Middle frontal gyrus (tissue), 1 donor: ENCODE measurements around the gene CASP10.
"Not testable (repeated sequence)": the region's sequence is repeated elsewhere in the genome, so short reads cannot be mapped to it uniquely, and the experiment has no call there.

Experiments
- DNase-seq: peaks from one replicate; pipeline ENCODE4 v3.0.0-alpha.2; 2015; ENCODE audit warnings: low spot score; ENCODE audit errors: extremely low spot score

Gene CASP10

DNA sequence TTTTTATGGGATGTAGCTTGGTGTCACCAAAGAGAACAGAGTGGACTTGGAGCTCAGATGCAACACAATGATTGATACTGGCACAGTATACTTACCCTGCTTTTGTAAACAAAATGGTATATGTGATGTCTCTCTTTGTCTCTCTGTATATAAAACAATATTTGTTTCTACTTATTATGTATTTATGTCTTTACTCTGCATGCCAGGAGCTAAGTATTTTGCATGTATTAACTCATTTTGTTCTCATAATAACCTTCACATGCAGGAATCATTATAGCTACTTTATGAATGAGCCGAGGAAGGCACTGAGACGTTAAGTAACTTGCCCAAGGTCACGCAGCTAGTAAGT is 49.5 kb downstream of the CASP10 start:
- no peak for DNase-seq

DNA sequence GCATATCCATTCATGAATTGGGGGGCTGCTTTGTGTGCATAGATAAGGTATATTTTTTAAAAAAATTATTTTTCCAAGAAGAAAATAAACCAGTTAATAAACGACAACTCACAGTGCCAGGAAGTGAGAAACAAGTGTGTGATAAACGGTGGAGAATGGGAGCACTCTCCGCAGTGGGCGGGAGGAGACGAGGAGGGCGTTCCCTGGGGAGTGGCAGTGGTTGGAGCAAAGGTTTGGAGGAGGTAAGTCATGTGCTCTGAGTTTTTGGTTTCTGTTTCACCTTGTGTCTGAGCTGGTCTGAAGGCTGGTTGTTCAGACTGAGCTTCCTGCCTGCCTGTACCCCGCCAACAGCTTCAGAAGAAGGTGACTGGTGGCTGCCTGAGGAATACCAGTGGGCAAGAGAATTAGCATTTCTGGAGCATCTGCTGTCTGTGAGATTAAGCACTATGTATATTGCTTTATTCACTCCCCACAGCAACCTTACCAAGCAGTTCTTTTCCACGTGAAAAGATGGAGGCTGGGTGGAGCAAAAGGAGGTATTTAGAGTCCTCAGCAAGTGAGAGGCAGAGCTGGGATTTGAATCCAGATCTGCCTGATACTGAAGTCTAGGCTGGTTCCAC is 50.4 kb downstream of the CASP10 start:
- DNase-seq: no peak

DNA sequence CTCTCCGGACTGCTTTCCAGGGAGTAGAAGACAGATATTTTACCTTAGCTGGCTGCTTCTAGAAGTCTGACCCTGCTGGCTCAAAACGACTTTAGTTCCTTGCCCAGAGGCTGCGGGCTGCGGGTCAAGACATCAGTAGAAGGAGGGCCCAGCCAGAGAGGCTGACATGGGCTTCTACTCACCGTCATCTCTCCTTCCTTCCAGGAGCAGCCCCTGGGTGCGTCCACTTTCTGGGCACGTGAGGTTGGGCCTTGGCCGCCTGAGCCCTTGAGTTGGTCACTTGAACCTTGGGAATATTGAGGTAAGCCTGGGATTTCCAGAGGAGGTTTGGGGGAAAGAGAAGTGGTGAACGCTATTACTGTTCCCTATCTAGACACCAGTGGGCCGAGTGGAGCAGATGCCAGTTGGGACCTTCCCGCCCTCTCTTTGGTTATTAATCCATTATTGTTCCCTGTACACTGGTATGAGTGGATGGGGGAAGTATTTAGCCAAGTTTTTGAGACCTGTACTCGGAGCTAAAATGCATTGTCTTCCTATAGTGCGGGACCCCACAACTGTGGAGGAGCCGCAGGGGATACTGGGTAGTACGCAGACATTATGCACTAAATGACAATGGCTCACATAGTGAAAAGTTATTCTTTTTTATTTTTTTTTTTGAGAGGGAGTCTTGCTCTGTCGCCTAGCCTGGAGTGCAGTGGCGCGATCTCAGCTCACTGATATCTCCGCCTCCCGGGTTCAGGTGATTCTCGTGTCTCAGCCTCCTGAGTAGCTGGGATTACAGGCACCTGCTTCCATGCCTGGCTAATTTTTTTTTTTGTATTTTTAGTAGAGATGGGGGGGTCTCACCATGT is 51.1 kb downstream of the CASP10 start:
- no peak for DNase-seq

DNA sequence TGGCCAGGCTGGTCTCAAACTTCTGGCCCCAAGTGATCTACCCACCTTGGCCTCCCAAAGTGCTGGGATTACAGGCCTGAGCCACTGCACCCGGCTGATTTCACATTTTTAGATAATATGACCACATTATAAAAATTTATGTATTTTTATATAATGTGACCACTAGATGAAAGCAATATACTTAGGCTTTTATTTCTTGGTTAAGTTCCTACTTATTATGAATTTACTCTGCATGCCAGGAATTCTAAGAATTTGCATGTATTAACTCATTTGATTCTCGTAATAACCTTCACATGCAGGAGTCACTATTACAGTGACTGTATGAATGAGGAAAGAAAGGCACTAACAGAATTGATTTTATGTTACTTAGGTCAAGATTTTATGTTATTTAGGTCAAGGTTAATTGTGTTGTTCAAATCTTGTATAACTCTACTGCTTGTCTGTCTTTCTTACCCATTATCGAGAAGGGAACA is 51.8 kb downstream of the CASP10 start:
- no peak for DNase-seq

DNA sequence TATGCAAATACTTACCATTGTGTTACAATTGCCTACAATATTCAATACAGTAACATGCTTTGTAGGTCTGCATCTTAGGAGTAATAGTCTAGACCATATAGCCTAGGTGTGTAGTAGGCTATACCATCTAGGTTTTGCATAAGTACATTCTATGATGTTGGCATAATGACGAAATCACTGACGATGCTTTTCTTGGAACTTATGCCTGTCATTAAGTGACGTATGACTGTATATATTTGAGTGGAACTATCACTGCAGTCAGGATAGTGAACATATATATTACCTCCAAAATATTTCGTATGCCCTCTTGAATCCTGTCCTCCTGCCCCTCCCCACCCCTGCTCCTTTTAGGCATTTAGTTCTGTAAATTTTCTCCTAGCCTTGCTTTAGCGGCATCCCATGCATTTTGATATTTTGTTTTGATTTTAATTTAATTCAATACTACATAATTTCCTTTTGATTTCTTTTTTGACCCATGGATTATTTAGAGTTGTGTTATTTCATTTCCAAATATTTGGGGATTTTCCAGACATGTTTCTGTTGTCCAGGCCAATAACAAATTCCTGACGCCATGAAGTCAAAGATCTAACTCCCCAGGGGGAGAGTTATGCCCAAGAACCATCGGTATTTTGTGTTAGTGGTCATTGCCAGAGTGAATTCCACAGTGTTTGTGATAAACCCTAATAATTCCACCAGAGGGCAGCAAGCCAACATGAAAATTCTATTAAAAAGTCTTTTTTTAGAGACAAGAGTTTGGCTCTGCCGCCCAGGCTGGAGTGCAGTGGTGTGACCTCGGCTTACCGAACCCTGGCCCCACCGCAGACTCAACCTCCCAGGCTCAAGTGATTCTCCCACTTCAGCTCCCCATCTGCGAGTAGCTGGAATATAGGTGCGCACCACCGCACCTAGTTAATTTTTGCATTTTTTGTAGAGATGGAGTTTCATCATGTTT is 53.2 kb downstream of the CASP10 start:
- DNase-seq: no peak

DNA sequence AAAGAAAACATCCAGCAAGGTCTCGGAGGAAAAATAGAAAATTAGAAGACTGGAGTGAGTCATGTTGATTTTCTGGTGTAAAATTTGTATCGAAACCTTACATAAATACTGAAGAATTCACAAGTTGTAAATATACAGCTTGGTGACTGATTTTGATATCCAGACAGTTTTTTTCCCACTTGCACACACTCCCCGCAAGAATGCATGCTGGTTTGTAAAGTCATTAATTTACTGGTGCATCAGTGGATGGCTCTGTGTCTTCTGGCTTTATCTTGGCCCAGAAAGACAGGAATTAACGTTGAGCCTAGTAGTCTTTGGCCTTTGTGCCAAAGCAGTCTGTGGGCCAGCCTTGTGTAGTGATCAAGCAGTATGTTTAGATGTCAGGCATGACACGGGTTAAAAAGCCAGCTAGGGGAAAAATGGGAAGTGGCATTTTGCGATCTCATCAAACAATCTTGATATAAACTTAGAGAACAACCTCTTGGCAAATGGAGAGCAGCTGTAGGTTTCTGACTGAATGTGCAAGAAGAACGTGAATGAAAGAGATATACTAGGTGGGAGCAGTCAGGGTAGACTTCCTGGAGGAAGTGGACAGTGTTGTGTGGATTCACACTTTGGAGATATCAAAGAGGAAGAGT is 54.7 kb downstream of the CASP10 start:
- DNase-seq: no peak

DNA sequence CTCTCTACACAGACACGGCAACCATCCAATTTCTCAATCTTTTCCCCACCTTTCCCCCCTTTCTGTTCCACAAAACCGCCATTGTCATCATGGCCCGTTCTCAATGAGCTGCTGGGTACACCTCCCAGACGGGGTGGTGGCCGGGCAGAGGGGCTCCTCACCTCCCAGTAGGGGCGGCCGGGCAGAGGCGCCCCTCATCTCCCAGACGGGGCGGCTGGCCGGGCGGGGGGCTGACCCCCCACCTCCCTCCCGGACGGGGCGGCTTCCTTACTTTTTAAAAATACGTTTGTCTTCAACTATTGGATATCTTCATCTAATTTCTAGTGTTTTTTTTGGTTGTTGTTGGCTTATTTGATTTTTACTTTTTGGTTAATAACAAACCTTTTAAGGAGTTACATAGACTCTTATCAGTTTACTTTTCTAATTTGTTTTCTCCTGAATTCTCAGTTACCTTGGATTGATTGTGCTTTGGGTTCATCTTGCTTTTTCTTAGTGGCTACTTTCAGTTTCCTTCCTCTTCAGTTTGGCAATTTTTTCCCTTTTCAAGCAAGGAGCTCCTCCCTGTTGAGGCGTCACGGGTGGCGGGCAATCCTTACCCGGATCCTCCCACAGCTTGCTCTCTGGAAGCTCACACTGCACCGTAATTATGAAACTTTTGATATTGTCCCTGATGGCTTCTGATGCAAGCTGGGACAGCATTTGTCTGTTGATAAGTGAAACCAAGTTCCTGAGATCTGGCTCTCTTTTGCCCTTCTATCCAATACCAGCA is 56.4 kb downstream of the CASP10 start:
- DNase-seq: not testable (repeated sequence)

DNA sequence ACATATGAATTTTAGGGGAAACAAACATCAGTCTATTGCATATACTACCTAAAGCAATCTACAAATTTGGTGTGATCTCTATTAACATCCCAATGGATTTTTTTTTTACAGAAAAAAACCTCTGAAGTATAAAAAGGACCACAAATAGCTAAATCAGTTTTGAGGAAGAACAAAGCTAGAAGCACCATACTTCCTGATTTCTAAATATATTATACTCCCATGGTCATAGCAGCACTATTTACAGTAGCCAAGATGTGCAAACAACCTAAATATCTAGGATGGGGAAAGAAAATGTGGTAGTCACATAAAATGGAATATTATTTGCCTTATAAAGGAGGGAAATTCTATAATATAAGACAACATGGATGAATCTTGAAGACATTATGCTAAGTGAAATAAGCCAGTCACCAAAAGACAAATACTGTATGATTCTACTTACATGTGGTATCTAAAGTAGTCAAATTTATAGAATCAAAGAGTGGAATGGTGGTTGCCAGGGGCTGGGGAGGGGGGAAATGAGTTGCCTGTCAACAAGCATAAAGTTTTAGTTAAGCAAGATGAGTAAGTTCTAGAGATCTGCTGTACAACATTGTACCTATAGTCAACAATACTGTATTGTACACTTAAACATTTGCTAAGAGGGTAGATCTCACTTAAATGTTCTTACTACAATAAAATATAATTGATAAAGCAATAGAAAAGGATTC is 59.8 kb downstream of the CASP10 start:
- no peak for DNase-seq

DNA sequence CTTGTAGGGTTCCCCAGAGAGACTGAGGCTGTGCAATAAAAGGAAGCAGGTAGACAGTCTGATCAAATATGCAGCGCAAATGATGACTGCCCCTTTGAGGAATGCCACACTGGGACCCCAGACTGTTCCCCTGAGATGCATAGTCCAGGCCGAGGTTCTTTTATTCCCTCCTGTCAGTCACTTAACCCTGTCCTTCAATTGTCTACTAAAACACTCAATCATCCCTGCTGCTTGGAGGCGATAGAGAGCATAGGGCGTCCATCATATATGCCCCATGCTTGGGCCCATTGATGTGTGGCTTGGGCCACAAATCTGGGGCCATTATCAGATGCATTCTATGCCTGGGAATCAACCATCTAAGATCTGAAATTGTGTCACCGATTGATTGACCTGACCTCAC is 61.9 kb downstream of the CASP10 start:
- no peak for DNase-seq

DNA sequence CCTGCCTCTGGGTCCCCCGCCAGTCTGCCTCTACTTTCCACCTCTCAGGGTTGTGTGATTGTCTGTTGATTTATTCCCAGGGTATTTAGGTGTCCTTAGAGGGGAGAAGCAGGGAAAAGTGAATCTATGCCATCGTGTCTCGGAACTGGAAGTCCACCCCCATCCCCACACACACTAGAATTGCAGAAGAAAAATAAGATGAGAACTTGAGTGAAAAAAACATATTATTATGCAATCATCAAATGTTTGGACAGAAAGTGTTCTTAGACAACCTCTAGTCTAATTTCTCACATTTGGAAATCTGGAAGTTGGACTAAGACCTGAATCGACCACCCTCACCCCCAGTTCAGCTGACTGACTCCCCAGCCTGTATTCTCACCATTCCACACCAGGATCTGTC is 63.3 kb downstream of the CASP10 start:
- DNase-seq: no peak

DNA sequence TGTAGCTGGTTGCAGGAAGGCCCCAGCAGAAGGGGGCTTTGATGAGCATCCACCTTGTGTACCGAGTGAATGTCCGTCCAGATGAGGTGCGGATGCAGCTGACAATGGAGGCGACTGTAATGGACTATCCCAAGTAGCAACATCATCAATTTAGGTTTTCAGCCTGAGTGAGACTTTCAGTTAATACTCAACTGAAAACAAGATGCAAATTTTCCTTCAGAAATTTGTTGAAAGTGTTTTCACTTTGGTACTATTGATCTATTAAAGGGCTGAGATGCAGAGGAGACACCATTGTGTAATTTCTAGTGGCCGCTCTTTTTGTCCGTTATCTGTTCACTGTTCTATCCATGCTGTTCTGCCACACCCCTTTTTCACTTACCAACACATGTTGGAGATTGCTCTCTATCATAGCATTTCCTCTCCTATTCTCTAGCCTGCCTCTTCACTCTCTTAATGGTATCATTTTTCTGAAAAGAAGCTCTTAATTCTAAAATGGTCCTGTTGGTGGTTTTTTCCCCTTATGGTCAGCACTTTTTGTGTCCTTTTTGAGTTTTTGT is 65.4 kb downstream of the CASP10 start:
- no peak for DNase-seq

DNA sequence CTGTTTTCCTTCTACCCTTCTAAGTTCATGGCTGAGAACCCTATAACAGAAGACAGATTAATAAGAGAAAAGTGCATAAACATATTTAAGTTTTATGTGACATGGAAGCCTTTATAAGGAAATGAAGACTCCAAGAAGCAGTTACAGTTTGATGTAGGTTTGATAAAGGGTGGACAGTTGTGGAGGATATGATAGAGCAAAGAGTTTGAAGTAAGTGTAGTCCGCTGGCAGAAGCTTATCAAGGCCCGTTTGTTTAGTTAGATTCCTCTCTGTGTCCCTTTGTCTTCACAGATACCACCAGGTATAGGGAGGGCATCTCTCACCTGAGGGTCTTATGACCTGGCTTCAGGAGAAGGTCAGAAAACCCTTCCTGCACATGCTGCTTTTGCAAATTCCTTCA is 66.9 kb downstream of the CASP10 start:
- DNase-seq: no peak

DNA sequence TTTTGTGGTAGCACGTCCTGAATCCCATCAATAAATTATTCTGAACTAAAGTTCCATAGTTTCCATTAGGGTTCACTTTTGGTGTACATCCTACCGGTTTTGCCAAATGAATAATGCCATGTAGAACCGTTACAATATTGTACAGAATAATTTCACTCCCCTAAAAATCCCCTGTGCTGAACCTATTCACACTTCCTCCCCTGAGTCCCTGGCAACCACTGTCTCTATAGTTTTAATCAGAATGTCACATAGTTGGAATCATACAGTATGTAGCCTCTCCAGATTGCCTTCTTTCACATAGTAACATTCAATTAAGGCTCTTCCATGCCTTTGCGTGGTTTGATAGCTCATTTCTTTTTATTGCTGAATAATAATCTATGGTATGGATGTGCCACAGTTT is 67.8 kb downstream of the CASP10 start:
- DNase-seq: no peak

DNA sequence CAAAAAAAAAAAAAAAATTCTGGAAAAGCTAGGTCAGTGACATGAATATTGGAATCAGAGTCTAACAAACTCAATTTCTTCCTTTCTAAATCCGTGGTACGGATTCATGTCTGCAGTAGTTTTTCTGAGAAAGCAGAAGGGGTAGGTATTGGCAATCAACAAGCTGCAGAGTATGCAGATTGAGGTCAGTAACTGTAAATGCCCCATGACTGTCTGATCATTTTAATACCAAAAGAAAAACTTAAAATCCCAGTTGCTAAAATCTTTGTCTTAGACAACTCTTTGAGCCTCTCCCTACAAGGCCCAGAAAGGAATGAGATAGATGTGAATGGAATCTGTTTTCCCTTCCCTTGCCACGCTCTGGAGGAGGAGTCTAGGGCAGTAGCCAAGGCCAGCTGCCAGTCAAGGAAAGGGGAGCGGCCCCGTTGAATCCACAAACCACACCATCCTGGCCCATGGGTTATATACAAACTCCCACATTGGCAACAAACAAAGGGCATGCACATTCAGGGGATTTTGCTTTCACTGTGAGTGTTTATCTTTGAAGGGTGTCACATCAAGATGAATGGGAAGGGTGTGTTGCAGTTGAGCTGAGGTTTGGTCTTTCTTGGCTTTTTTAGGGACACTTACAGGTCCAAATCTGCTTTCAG is 71.3 kb downstream of the CASP10 start:
- DNase-seq: no peak

DNA sequence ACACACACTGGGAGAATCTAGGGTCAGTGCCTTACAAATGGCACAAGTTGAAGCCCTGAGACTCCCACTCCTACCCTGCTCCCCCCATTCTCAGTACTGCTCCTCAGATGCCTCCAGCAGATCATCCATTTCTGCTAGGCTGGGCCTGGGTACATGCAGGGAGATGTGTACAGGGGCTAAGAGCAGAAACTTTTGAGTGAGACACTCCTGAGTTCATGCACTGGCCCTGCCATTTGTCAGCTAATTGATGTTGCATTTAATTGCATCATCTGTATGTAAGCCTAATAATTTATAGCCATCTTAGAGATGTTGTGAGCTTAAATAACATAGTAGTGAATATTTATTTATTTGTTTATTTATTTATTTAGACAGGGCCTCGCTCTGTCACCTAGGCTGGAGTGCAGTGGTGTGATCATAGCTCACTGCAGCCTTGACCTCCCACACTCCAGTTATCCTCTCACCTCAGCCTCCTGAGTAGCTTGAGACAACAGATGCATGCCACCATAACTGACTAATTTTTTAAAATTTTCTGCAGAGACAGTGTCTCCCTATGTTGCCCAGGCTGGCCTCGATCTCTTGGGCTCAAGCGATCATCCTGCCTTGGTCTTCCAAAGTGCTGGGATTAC is 72.6 kb downstream of the CASP10 start:
- DNase-seq: no peak

DNA sequence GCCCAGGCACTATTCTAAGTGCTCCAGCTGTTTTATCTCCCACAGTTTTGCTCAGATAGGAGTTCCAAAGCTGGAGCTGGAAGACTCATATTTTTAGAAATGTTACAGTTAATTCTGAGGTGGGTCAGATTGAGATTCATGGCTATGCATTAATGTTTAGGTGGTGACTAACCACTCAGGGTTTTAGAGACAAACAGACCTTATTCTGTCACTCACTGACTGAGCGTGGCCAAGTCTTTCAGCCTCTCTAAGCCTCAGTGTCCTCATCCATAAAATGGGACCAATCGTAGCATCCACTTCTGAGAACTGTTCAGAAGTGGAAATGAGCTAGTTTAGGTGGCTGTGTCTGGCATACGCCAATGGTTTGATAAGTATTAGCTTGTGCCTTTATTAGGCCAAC is 73.1 kb downstream of the CASP10 start:
- no peak for DNase-seq

DNA sequence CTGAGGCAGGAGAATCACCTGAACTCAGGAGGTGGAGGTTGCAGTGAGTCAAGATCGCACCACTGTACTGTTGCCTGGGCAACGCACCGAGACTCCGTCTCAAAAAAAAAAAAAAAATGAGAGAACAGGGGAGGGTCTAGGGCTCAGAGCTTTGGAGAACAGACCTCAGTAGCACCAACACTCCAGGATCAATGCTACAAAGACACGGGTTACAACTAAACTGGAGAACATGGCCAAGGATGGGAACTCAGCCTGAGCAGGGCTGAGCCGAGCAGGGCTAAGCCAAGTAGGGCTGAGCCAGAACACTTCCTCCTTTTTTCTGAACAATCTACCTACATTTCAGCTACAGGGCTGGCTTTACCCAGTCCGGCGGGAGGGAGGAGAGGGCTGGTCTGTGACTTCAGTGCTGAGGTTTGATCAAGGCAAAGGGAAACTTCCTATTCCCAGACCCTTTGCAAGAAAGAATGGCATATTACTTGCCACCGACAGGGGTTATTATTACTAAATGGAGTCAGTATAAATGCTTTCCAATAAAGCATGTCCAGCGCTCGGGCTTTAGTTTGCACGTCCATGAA is 74.5 kb downstream of the CASP10 start:
- no peak for DNase-seq

DNA sequence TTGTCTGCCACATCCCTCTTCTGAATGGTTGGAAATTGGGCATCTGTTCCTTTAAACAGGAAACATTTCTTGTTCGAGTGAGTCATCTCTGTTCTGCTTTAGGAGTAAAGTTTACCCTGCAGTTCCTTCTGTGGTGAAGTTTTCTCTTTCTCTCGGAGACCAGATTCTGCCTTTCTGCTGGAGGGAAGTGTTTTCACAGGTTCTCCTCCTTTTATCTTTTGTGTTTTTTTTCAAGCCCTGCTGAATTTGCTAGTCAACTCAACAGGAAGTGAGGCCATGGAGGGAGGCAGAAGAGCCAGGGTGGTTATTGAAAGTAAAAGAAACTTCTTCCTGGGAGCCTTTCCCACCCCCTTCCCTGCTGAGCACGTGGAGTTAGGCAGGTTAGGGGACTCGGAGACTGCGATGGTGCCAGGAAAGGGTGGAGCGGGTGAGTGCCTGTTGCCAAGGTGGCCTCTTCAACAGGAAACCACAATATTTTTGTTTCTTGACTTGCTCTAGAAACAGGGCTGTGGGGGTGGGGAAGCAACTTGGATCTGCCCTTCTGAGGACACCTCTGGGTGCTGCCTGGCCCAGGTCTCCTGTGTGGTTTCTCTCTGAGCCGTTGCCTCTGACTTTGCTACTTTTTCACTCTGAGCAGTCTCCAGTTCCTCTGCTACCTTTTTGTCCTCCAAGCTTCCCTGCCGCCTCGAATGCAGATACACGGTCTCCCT is 75.2 kb downstream of the CASP10 start:
- no peak for DNase-seq
